Endothelial cell of umbilical vein (primary cell): ENCODE measurements around the gene PSMA4. TPM values are rescaled to one million over a fixed set of nuclear protein-coding genes. Genes with fewer than 3 reads are reported as not detected.

Experiments used
- polyA plus RNA-seq, 4 experiments: library from polyadenylated mRNA; depleted of rRNA in 3 of 4; stranded (reverse) in 3 of 4; unstranded in 1 of 4; fragments of >200 nt; gene quantifications; 2 replicates each; pipeline versions ENCODE4 v1.2.1 to v1.2.3, GENCODE V29; 2011 to 2012; ENCODE audit warnings: missing spikeins in 1 of 4
- small RNA-seq: library from RNA; depleted of rRNA; stranded (forward); fragments of <200 nt; gene quantifications from one replicate; pipeline ENCODE3, GENCODE V24; 2012; ENCODE audit warnings: low replicate concordance, low read depth; ENCODE audit not compliant: insufficient read depth, insufficient read length
- total RNA-seq: library from RNA; stranded (reverse); gene quantifications from 2 replicates; pipeline ENCODE4 v1.2.3, GENCODE V29; 2021

Gene PSMA4
- total and polyA plus RNA-seq, 2 donors (not counting 3 experiments of a cell fraction or from before 2014, with no cell fraction given) = 250 to 279 TPM

Small RNA genes within 50 kb of the gene (small RNA-seq; reads per million reads assigned to genes)
- not detected for gene AC067863.2

Other genes with a start within 250 kb of the PSMA4 start
- 49.0 and 49.7 TPM in 2 replicates for gene SKIC8, start 240.8 kb upstream of the PSMA4 start, total RNA-seq
- 74.0 and 95.0 TPM in 2 replicates for gene SKIC8, start 240.8 kb upstream of the PSMA4 start, polyA plus RNA-seq
- not detected in 2 replicates for gene CRABP1, start 200.1 kb upstream of the PSMA4 start, total RNA-seq
- gene CRABP1, start 200.1 kb upstream of the PSMA4 start, polyA plus RNA-seq = 0.11 TPM in 1 of 2 replicates, not detected in the other
- gene IREB2, start 102.2 kb upstream of the PSMA4 start, total RNA-seq = 51.4 and 54.3 TPM in 2 replicates
- gene IREB2, start 102.2 kb upstream of the PSMA4 start, polyA plus RNA-seq = 10.3 and 12.7 TPM in 2 replicates
- 2.1 and 2.7 TPM in 2 replicates for gene HYKK, start 32.9 kb upstream of the PSMA4 start, total RNA-seq
- gene HYKK, start 32.9 kb upstream of the PSMA4 start, polyA plus RNA-seq = 1.0 and 1.3 TPM in 2 replicates
- gene CHRNA5, start 25.1 kb downstream of the PSMA4 start, total RNA-seq = 12.7 and 15.6 TPM in 2 replicates
- 5.1 and 6.4 TPM in 2 replicates for gene CHRNA5, start 25.1 kb downstream of the PSMA4 start, polyA plus RNA-seq
- not detected in 2 replicates for gene CHRNA3, start 80.6 kb downstream of the PSMA4 start, total RNA-seq
- gene CHRNA3, start 80.6 kb downstream of the PSMA4 start, polyA plus RNA-seq = not detected in 2 replicates
- not detected in 2 replicates for gene CHRNB4, start 100.8 kb downstream of the PSMA4 start, total RNA-seq
- gene CHRNB4, start 100.8 kb downstream of the PSMA4 start, polyA plus RNA-seq = 0.03 and 0.08 TPM in 2 replicates